GM12872 (cell line): ENCODE measurements around the gene RBFOX2.

Experiments used
- TF ChIP-seq, protein P1 (sequence below): IDR thresholded peaks from 3 replicates; pipeline ENCODE4 v1.5.1; 2011; ENCODE audit warnings: low read depth, mild to moderate bottlenecking, low read length, moderate library complexity; ENCODE audit not compliant: insufficient read depth

Gene RBFOX2

GRCh38 chr22:36002084-36002483 lies 26.5 kb downstream of the RBFOX2 start:
- TF ChIP-seq, protein P1, sequence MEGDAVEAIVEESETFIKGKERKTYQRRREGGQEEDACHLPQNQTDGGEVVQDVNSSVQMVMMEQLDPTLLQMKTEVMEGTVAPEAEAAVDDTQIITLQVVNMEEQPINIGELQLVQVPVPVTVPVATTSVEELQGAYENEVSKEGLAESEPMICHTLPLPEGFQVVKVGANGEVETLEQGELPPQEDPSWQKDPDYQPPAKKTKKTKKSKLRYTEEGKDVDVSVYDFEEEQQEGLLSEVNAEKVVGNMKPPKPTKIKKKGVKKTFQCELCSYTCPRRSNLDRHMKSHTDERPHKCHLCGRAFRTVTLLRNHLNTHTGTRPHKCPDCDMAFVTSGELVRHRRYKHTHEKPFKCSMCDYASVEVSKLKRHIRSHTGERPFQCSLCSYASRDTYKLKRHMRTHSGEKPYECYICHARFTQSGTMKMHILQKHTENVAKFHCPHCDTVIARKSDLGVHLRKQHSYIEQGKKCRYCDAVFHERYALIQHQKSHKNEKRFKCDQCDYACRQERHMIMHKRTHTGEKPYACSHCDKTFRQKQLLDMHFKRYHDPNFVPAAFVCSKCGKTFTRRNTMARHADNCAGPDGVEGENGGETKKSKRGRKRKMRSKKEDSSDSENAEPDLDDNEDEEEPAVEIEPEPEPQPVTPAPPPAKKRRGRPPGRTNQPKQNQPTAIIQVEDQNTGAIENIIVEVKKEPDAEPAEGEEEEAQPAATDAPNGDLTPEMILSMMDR, result no peak

GRCh38 chr22:35998748-35999147 lies 29.9 kb downstream of the RBFOX2 start:
- TF ChIP-seq, protein P1, result no peak

GRCh38 chr22:35997438-35997837 lies 31.2 kb downstream of the RBFOX2 start:
- TF ChIP-seq, protein P1, result no peak

DNA sequence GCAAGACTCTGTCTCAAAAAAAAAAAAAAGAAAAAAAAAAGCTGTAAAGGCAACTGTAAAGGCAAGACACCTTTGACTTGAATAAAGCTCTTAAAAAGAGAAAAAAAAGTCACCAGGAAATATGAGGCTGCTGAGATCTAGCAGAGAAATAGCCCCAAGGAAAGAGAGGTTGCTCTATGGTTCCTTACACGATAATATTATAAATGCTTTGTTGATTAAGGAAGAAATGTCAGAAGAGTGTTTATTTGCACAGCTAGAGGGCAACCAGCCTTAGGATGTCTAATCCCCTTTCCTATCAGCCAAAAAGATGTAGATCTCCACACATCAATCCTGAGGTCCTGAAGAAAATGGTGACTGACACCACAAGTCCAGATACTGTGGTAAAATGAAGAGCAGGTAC lies 32.0 kb downstream of the RBFOX2 start:
- TF ChIP-seq, protein P1, result no peak

DNA sequence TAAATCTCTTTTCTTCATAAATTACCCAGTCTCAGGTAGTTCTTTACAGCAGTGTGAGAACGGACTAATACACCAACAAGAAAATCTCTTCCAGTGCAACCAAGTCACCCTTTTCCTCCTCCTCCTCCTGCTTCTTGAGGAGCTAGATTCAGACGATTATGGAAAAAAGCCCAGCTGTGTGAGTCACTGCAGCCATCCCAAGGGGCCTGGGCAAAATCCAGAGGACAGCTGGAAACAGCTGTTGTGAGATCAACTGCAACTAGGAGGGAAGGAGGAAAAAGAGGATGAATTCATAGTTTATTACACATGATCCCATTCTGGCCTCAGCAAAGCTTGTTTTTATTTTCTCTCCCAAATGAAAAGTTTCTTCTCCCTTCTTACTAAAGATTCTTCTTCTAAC lies 32.9 kb downstream of the RBFOX2 start:
- TF ChIP-seq, protein P1, result no peak

- TF ChIP-seq, protein P1, result no peak
Measured at GRCh38 chr22:35995348-35995747, 33.3 kb downstream of the RBFOX2 start.

DNA sequence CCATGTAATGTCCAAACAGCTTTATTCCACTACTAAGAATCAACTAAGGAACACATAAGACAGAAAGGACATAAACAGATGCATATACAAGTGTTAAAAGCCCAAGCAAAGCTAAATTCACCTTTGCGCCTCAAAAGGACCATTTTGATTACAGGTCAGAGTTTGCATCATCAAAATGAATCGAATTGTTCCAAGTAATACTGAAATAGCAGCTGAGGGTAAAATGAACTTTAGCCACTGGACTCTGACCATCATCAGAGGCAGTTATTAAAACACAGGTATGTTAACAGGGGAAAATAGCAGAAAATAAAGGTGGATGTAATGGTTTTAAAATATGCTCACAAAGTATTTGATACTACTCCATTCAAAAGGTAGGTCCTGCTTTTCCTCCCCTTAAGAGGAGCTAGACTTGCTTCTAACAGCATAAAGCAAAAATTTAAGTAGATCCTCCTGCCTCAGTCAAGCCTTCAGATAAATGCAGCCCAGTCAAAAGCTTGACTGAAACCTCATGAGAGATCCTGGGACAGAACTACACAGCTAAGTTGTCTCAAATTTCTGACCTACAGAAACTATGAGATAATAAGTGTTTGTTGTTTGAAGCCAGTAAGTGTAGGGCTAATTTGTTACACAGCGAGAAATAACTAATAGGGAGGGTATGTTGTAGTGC lies 35.4 kb downstream of the RBFOX2 start:
- TF ChIP-seq, protein P1, result no peak
